Mesenteric fat pad (tissue), 1 donor: ENCODE data around the gene PIGM. TPM values are rescaled to one million over a fixed set of nuclear protein-coding genes. Genes with fewer than 3 reads are reported as not detected.

Source experiments
- DNase-seq: peaks from one replicate; pipeline ENCODE4 v3.0.0-alpha.2; 2020; ENCODE audit warnings: low spot score
- total RNA-seq: library from RNA; stranded (reverse); fragmentation: NEBNext Ultra II Directional; extraction: Animal tissue kit (Norgen Biotek cat#: 25700); gene quantifications from one replicate; pipeline ENCODE4 v1.2.1, GENCODE V29; 2021
- donor health status: DM: yes; HTN: yes; CAD: no.

Gene PIGM
- total RNA-seq, 1 donor from 2014 or later = 4.1 TPM

DNA sequence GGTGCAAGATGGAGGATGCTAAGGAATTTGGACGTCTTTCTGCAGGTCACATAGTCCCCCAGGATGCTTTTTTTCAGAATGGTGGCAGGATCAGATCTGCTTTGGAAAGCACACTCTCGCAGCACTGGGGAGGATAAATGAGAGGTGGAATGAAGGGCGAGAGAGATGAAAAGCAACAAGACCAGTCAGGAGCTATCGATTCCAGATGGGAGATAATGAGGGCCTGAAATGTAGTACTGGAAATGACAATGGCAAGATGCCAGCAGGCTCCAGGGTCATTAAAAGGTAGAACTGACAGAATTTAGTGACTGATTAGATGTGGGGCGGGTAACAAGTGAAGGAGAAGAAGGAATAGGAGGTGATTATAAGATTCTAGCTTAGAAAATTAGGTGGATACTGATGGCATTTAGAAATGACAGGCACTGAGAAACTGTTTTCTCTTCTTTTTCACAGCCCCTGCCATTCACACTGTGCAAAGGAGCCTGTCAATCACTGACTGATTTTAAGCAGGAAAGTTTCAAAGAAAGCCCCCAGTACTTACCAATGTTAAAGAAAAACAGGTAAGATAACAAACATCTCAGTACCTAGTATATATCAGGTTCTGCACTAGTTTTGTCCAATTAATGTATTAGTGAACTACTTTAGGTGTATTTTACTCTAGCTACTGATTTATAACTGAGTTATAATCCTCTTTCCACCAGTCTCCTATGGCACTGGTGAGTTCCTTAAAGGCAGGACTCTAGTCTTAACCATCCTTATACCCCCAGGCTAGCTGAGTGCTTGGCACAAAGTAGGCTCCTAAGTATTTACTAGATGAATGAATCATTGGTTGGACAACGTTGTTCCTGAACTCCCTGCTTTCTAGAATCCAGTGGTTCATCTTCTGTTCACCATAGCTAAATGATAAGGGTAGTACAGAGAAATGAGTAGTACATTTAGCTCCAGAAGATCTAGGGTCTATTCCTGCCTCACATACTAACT, 9.2 kb downstream of the PIGM start:
- DNase-seq = no peak

DNA sequence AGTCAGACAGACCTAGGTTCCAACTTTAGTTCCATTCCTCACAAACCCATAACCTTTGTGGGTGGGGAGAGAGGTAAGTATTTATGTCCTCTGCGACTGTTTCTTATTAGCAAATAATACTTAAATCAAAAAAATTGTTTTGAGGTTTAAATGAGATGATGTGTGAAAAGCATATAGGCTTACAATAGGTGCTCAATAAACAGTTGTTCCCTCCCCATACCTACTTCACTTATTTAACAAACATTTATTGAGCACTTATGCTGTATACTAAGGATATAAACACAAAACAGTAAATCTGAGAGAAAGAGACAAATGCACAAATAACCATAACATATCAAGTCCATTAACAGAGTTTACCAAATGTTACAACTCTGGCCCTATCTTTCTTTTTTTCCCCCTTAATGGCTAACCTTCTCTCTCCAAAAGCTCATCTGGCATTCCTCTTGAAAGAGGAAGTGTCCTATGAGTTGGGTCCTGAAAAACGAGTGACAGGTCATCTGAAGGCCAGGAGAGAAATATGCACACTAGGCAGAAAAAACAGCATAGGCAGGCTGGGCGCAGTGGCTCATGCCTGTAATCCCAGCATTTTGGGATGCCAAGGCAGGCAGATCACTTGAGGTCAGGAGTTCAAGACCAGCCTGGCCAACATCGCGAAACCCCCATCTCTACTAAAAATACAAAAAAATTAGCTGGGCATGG, 10.3 kb downstream of the PIGM start:
- DNase-seq = no peak

DNA sequence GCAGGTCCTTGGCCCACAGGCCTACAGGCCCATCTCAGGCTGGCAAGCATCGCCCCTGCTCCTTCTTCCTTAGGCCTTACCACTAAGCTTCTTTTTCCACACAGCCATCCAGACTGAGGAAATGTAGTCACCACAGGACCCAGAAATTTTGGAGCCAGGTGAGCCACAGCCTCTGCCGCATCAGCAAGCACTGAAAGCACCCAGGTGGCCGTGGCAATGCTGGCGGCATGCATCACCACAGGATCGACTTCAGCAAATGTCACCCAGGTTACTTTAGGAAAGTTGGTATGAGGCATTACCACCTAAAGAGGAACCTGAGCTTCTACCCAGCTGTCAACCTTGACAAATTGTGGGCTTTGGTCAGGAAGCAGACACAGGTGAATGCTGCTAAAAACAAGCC, 11.6 kb downstream of the PIGM start:
- no peak for DNase-seq

DNA sequence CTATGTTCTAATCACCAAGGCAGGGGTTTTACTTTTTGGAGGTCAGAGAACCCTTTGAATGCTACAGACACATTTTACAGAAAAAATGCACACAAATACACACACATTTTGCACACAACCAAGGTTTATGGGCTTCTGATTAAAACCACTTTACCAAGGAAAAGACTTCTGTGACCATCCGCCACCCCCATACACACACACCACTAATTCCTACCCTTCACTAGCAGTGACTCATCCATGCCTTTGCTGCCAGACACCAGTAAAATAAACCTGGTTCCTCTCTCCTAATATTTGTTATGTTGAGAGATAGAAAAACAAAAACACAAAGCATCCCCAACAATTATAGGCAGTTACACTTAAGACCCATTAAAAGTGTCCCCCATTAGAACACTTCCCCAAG, 12.9 kb downstream of the PIGM start:
- no peak for DNase-seq

DNA sequence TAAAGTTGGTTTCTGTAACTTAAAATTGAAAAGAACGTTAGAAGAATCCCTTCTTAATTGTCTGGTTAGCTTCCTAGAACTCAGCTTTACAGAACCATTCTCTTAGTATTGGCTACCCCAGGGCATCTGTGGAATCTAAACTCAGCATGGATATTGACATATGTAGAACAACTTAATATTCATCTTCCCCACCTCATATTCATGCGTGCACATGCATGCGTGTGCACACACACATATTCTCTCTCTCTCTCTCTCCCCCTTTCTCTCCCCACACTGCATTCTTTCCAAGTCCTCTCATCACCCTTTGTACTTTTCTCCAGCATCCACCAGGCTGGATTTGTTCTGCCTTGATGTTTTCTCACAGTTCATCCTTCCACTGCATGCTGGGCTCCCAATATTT, 13.4 kb downstream of the PIGM start:
- DNase-seq = no peak

DNA sequence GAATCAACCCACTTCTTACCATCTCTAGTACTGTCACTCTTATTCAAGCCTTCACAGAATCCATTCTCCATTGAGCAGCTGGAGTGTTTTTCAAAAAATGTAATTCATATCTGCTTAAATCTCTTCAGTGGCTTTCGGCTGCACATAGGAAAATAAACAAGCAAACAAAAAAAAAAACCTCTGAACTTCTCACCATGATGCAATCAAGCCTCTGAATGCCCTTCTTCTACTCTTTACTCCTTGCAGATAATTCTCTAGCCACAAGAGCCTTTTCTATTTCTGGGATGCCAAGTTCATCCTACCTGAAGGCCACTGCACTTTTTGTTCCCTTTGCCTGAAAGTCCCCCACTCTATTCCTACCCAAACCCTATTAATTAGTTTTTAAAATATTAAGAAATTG, 14.2 kb downstream of the PIGM start:
- no peak for DNase-seq

DNA sequence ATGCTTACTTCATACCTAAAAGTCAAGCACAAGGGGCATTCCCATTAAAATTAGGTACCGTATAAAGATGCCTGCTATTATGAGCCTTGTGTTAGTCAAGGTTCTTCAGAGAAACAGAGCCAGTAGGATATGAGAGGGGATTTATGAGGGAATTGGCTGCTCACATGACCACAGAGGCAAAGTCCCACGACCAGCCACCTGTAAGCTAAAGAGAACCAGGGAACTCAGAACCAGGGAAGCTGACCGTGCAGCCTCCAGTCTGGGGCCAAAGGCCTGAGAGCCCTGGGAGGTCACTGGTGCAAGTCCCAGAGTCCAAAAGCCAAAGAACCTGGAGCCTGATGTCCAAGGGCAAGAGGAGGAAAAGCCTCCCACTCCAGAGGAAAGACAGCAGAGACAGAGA, 20.0 kb downstream of the PIGM start:
- no peak for DNase-seq

DNA sequence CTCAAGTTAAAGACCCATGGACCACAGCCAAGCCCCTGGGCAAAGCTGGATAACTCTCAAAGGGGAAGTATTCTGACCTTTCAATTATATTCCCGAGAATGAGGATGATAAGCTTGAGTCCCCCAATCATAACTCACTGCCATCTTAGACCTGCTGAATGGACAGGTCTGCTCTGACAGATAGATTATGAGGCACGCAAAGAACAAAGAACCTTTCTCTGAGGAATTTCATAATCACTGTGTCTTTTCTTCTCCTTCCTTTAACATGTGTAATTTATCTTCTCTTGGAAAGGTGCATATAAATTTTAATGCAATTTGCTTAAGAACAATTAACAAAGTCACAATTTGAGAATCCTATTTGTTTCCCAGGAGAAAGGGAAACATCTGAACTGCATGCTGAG, 22.0 kb downstream of the PIGM start:
- DNase-seq = no peak

DNA sequence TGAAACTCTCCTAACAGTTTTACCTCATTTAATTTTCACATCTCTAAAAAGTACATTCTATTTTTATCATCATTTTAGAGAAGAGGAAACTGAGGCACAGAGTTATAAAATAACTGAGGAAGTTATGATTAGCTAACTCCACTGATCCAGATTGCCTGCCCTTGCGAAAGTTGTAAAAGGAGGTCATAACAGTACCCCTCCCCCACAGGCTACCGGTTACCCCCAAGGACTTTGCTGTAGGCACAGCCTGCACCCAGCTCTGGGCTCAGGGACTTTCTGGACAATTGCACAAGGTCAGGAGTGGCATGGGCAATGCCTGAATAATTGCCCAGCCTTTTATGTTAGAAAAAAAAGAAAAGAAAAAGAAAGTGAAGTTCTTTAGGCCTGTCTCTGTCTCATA, 22.7 kb downstream of the PIGM start:
- no peak for DNase-seq

DNA sequence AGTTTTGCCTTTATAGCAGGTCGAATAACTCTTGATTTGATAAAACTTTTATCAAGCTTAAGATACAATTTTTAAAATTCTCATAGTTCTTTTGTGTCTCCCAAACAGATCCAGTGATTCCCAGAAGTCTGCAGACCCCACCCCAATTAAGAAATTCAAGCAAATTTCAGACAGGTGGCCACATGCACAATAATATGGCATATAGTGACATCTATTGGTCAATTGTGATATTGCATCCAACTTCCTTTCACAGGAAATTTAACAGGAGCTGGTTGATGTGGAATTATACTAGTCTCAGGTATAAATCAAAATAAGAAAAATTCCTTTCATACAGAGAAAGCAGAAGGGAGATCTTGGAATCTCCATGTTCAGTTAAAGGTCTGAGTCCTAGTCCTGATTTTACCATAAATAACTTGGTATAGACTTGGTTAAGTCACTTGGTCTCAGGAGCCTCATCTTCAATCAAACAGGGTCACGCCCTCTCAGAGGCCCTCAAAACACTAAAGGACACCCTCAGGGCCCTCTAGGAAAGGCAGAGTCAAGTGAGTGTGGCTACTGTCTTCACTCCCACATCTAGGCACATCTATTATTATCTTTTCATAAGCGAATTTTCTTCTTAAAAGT, 24.1 kb downstream of the PIGM start:
- DNase-seq = no peak

DNA sequence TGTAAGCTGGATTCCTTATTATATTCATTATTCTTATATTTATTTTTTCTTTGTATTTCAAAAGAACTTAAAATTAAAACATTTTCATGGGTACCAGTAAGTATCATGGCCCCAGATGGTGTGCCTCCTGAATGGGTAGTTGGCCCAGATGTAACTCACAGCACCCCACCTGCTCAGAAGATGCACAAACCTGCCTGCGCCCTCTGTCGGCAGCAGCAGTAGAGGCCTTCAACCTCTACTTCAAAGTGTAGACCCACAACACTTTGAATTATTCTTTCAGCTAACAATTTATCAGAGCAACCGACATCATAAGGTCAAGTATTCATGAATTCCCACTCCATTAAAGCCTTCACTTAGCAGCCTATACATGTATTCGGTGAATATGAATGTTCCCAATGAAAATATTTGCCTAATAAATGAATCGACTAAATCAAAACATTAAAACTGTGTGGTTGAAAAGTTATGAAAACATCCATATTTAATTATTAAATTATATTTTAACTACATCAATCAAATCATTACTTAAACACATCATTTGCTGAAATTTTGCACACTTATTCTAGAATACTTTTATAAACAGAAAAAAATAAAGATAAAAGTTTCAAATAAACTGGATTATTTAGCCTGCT, 25.4 kb downstream of the PIGM start:
- no peak for DNase-seq

DNA sequence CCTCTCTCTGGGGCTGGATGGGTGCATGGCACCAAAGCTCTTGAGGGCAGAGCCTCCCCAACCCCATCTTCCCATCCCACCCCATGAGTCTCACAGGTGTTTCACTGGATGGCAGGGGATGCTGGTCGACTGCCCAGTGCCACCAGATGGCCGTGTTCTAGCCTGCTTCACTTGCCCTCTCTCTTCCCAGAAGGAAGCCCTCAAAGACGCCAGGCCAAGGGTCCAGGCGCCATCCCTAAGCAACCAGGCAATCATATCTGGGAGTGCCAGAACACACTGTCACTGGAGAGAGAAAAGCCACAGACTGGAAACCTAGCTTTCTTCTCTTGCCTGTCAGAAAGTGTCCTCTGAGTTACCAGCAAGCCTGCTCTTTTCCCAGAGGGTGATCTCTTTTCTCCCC, 26.7 kb downstream of the PIGM start:
- no peak for DNase-seq

DNA sequence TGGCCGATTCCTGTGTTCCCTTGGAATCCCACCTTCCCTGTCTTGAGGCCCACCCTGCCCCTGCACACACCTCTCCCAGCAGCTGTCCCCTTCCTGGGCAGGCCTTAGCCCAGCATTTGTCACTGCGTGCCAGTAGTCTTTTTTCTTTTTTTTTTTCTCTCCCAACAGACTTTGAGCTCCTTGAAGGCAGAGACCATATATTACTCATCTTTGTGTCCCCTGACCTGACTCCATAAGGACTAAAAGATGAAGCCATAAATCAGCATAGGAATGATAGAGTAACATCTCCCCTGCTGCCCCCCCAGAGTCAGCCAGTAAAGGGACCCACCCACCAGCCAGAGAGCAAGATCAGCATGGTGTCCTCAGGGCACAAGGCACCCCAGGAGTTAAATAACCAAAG, 27.4 kb downstream of the PIGM start:
- no peak for DNase-seq

DNA sequence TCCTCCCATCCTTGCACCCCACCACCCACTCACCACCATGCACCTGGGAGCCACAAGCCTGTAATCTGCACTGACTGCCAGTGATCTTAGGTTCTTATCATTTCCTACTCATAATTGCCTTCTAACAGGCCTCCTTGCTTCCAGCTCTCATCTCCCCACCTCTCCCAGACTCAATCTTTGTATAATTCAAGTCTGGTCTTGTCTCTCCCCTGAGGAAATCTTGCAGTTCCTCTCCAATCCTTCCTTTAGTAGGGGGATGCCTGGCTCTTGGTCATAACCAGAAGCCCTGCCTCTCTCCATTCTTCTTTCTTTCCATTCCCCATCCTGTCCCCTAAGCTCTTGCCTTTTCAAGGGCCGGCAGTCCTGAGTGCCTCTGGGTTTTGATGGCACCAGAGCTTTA, 27.8 kb downstream of the PIGM start:
- no peak for DNase-seq

DNA sequence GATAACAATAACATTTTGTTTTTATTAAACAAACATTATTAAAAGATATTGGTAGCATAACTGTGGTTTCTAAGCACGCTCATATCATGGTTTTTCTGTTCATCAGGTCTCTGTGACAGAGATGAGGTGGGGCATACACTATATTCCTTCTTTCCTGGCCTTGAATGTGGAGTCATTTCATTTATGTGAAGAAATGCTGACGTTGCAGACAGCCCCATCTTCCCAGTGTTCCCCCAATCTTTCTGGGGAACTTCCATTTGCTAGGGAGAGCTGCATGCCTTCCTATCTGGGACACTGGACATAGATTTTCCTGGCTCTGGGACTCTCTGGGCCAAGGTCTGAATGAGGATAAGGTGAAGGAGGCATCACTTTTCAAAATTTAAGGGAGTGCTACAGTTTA, 30.4 kb downstream of the PIGM start:
- no peak for DNase-seq

DNA sequence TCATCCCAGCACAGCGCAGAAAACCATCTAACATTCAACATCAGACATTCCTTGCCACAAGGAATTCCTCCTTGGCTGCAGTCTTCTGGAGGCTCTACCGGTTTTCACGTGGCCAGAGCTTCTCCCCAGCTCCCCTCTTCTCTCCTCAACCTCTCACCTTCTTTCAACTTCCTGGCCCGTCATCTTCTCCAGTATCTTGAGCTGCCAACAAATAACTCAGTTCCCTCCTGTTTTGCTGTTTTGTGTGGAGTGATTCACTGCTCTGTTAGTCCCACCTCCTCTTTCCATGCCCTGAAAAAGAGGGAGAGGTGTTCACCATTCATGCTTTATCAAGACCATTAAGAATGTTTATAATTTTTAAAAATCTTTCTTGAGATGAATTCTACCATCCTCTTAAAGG, 32.6 kb downstream of the PIGM start:
- no peak for DNase-seq

DNA sequence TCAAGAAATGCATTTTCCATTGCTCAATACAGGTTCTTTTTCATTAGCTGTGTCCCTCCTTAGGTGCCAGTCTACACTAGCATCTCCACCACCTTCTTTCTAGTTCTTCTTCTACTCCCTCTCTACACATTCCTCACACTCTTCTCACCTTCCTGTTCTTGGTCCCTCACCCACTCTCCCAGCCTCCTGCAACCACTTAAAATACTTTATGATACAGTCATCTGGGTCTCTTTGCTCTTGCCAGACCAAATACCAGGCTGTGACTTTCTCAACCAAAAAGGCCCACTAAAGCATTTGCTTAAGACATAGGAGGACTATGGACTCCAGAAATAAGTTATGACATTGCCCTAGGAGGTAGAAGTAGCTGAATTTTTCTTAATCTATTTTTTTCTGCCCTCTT, 35.1 kb downstream of the PIGM start:
- no peak for DNase-seq

DNA sequence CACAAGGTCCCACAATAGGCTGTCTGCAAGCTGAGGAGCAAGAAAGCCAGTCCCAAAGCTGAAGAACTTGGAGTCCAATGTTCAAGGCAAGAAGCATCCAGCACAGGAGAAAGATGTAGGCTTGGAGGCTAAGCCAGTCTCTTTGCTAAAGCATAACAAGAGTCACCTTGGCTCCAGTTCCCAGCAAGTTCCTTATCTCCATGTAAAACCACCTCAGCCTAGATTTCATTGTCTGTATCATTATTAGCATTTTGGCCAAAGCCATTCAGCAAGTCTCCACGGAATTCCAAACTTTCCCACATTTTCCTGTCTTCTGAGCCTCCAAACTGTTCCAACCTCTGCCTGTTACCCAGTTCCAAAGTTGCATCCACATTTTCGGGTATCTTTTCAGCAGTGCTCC, 36.9 kb downstream of the PIGM start:
- DNase-seq = no peak

DNA sequence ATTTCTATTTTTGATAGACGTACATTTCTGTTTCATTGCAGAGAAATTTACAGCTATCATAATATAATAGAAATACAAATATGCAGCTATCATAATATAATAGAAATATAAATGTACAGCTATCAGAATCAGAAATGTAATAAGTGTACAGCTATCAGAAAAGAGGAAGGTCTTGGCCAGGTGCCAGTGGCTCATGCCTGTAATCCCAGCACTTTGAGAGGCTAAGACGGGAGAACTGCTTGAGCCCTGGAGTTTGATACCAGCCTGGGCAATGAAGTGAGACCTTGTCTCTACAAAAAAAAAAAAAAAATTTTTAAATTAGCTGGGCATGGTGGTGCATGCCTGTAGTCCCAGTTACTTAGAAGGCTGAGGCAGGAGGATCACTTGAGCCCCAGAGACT, 37.9 kb downstream of the PIGM start:
- no peak for DNase-seq

DNA sequence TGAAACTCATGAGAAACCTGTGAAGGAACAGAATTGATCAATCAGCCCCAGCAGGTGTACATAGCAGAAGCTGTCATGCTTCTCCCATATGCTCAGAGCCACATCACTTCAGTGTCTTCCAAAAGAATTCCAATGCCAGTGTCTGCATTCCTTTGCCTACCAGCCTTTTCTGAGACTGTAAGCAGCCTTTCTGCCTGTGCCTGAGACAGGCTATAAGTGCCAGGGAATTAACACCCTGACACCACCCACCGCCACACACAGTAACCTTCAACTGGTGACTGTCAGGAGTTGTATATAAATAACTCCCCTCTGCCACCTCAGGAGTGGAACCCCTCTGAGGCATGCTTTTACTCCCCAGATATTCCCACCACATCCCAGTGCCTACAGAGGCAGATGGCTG, 39.6 kb downstream of the PIGM start:
- DNase-seq = no peak

DNA sequence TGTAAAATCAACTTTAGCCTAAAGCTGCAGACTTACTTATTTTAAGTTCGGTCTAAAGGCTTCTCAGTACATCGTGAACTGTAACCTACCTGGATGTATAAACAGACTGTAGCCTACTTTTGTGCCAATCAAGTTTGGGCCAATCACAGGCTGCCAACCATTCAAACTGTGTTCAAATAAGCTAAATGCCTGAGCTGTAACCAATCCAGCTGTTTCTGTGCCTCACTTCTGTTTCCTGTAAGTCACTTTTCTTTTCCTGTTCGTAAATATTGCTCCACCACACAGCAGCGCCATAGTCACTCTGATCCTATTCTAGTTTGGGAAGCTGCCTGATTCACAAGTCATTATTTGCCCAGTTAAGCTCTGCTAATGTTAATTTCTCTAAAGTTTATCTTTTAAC, 40.3 kb downstream of the PIGM start:
- DNase-seq = no peak

DNA sequence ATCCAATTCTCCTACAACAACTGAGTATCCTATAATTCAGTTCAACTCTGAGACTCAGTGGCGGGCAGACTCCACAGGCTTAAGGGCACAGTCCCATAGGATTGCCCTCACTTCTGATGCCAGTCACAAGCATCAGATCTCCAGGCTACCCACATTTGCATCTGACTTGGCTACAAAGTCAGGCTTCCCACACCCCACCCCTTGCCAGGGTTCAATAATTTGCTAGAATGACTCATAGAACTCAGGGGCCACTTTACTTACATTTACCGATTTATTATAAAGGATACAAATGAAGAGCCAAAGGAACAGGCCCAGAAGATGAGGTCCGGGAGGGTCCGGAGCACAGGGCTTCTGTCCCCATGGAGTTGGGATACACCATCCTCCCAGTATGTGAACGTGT, 41.8 kb downstream of the PIGM start:
- no peak for DNase-seq
